ENCODE measurements around the gene HOXC11. TPM values are rescaled to one million over a fixed set of nuclear protein-coding genes. Genes with fewer than 3 reads are reported as not detected.

HOXC11 gene
- total and polyA plus RNA-seq, 2 experiments from 2014 or later: not detected

DNA sequence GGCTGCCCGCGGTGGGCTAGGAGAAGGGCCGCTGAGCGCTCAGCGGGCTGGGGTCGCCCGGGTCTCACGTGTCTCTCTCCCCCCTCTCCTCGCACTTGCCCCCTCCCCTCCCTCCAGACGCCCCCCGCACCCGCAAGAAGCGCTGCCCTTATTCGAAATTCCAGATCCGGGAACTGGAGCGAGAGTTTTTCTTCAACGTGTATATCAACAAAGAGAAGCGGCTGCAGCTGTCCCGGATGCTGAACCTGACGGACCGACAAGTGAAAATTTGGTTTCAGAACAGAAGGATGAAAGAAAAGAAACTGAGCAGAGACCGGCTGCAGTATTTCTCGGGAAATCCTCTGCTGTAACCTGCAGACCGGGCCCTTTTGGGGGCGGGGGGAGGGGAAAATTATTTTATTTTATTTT is 2.1 kb downstream of the HOXC11 start:
- no peak overlapping the region for H3K27ac Mint-ChIP-seq
- ATAC-seq: no peak

DNA sequence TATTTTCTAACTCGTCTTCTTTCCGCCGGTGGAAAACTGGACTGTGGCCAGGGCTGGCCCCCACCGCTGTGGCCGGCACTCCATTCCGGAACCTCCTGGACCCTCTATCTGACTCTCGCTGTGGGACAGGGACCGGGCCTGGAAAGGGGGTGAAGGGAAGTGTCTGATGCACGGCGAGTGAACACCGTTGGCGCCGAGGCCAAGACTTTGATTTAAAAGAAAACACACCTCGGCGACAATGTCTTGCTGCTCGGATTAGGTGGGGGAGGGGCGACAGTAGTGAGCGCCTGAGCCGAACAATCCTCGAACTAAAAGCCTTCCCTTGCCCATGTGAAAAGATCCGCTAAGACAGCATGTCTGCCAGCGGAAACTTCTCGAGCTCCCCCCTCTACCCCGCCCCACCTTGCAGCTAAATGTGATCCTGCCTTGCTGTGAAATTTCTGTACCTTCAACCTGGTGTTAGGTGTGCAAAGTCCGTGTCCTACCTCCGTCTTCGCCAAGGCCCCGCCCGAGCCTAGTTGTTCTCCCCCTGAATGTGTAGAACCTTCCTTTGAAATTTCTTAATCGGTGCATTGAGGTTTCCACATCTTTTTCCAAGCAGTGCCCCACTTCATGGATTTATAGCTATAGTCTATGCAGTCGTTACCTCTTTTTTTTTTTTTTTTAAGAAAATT is 2.7 kb downstream of the HOXC11 start:
- Histone ChIP-seq H3K27ac (ENCODE audit: low read depth) (no peak overlapping the region), H3K9me2 (ENCODE audit: insufficient read depth) (no peaks in the 10 kb centered on the region), H3K27me3 (ENCODE audit: insufficient read depth) (peaks cover 100% of the 10 kb centered on the region), H3K4me2 (peak overlapping the region; percentile 66; the same call in 1 of the 2 replicates), H2AFZ (no peak overlapping the region), H3K36me3 (ENCODE audit: insufficient read depth) (no peaks in the 10 kb centered on the region; the same call in 1 of the 2 replicates), H3F3A (replicated peaks; ENCODE audit: low read depth) (peaks cover 26% of the 10 kb centered on the region), H3K4me1 (ENCODE audit: insufficient read depth) (peaks cover 31% of the 10 kb centered on the region), H3K79me2 (replicated peaks; ENCODE audit: insufficient read depth) (no peaks in the 10 kb centered on the region), H3K4me3 (peak overlapping the region; percentile 47), H4K20me1 (replicated peaks; ENCODE audit: insufficient read depth) (peaks cover 35% of the 10 kb centered on the region)
- H3K36me3 Mint-ChIP-seq (ENCODE audit: low read depth): no peaks in the 10 kb centered on the region; the same call in 2 of the 3 replicates
- DNase-seq (ENCODE audit: low spot score) (peak; percentile 82), ATAC-seq (no peak)
- peak overlapping the region; percentile 51 for H3K4me3 Mint-ChIP-seq
- H3K27me3 Mint-ChIP-seq (ENCODE audit: insufficient read depth, low read depth, poor library complexity): peaks cover 99% of the 10 kb centered on the region
- TF ChIP-seq, protein P1, sequence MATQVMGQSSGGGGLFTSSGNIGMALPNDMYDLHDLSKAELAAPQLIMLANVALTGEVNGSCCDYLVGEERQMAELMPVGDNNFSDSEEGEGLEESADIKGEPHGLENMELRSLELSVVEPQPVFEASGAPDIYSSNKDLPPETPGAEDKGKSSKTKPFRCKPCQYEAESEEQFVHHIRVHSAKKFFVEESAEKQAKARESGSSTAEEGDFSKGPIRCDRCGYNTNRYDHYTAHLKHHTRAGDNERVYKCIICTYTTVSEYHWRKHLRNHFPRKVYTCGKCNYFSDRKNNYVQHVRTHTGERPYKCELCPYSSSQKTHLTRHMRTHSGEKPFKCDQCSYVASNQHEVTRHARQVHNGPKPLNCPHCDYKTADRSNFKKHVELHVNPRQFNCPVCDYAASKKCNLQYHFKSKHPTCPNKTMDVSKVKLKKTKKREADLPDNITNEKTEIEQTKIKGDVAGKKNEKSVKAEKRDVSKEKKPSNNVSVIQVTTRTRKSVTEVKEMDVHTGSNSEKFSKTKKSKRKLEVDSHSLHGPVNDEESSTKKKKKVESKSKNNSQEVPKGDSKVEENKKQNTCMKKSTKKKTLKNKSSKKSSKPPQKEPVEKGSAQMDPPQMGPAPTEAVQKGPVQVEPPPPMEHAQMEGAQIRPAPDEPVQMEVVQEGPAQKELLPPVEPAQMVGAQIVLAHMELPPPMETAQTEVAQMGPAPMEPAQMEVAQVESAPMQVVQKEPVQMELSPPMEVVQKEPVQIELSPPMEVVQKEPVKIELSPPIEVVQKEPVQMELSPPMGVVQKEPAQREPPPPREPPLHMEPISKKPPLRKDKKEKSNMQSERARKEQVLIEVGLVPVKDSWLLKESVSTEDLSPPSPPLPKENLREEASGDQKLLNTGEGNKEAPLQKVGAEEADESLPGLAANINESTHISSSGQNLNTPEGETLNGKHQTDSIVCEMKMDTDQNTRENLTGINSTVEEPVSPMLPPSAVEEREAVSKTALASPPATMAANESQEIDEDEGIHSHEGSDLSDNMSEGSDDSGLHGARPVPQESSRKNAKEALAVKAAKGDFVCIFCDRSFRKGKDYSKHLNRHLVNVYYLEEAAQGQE (IDR thresholded peaks at IDR 0.05; ENCODE audit: unreplicated experiment): no peak
- TF ChIP-seq EZH2 (IDR thresholded peaks at IDR 0.05; ENCODE audit: low read depth, unreplicated experiment): peak; percentile 78
- H3K27ac Mint-ChIP-seq: no peak overlapping the region
- no peaks in the 10 kb centered on the region; the same call in 1 of the 3 replicates for H3K9me3 Mint-ChIP-seq
- peaks cover 28% of the 10 kb centered on the region for H3K4me1 Mint-ChIP-seq

More for the DNA sequence above, 2.1 kb downstream of the HOXC11 start:
- Histone ChIP-seq H3K9me2 (ENCODE audit: insufficient read depth) (no peaks in the 10 kb centered on the region), H3K36me3 (ENCODE audit: insufficient read depth) (no peaks in the 10 kb centered on the region; the same call in 1 of the 2 replicates), H2AFZ (no peak overlapping the region), H3K4me2 (peak overlapping the region; percentile 66; the same call in 1 of the 2 replicates), H3K4me3 (peak overlapping the region; percentile 47), H3F3A (replicated peaks; ENCODE audit: low read depth) (peaks cover 25% of the 10 kb centered on the region), H3K27me3 (ENCODE audit: insufficient read depth) (peaks cover 100% of the 10 kb centered on the region), H3K4me1 (ENCODE audit: insufficient read depth) (peaks cover 31% of the 10 kb centered on the region), H3K79me2 (replicated peaks; ENCODE audit: insufficient read depth) (no peaks in the 10 kb centered on the region), H4K20me1 (replicated peaks; ENCODE audit: insufficient read depth) (peaks cover 35% of the 10 kb centered on the region), H3K27ac (ENCODE audit: low read depth) (no peak overlapping the region)
- peak; percentile 98 for TF ChIP-seq EZH2 (IDR thresholded peaks at IDR 0.05; ENCODE audit: low read depth, unreplicated experiment)
- TF ChIP-seq POLR2AphosphoS5 (IDR thresholded peaks at IDR 0.05; ENCODE audit: low read depth): no peak
- H3K36me3 Mint-ChIP-seq (ENCODE audit: low read depth): no peaks in the 10 kb centered on the region
- peaks cover 99% of the 10 kb centered on the region for H3K27me3 Mint-ChIP-seq (ENCODE audit: insufficient read depth, low read depth, poor library complexity)
- H3K4me3 Mint-ChIP-seq: no peak overlapping the region; the same call in 2 of the 3 replicates
- DNase-seq (ENCODE audit: low spot score): peak; percentile 54
- peaks cover 28% of the 10 kb centered on the region for H3K4me1 Mint-ChIP-seq
- H3K9me3 Mint-ChIP-seq: no peaks in the 10 kb centered on the region; the same call in 1 of the 3 replicates

Measured in GM23338 (cell line).